SK-N-MC (cell line): Measurements from ENCODE around the gene PDE4B.

ENCODE experiments used
- EZH2 ChIP-seq: fragments of 200-600 bp; sonication (generic); IDR thresholded peaks from one replicate; pipeline ENCODE4 v1.6.1; 2017; ENCODE audit warnings: antibody characterized with exemption
- FOXP2 ChIP-seq: optimal IDR thresholded peaks from 2 replicates; pipeline ENCODE3; 2011; ENCODE audit warnings: mild to moderate bottlenecking, moderate library complexity; ENCODE audit not compliant: insufficient read depth; ENCODE audit errors: extremely low read length, control extremely low read depth
- POLR2AphosphoS5 ChIP-seq: IDR thresholded peaks from 2 replicates; pipeline ENCODE4 v1.6.1; 2012; ENCODE audit warnings: mild to moderate bottlenecking, low read depth, low read length, borderline replicate concordance

DNA sequence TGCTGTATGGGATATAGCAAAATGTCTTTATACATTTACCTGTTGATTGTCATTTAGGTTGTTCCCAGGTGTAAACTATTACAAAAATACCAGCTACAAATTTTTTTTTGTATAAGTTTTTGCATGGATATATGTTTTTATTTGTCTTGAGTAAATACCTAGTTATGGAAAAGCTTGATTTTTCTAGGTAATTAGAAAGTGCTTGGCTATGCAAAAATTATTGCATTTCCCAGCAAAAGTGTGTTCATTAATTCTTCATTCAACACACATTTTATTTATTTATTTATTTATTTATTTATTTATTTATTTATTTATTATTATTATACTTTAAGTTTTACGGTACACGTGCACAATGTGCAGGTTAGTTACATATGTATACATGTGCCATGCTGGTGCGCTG lies 22.1 kb downstream of the PDE4B start:
- TF ChIP-seq EZH2, result no peak
- no peak for TF ChIP-seq POLR2AphosphoS5
- TF ChIP-seq FOXP2, result no peak
